IMR-90 (cell line): Measurements from ENCODE around the gene PCSK6. TPM values are rescaled to one million over a fixed set of nuclear protein-coding genes. Genes with fewer than 3 reads are reported as not detected.
A peak's percentile ranks its signal among the peaks of the same experiment; 100 is the strongest.

ENCODE experiments used
- ATAC-seq: fragments of 200-7000 bp; cut with Tn5 transposase; 2 replicates; pipeline ENCODE4 v1.9.1; 2020; ENCODE audit warnings: low read depth, mild to moderate bottlenecking, moderate library complexity
- BruUV-seq: library from RNA; stranded (reverse); fragments of 400-500 nt; replicated peaks from 2 replicates; lab custom pipeline; 2021; lab: Mats Ljungman, UMichigan
- CTCF ChIA-PET: fragments of 300-600 bp; formaldehyde crosslinking; extraction: SDS; loops from one replicate; lab custom pipeline; 2021; ENCODE audit warnings: antibody characterized with exemption; lab: Yijun Ruan, JAX
- POLR2A ChIA-PET: fragments of 300-600 bp; sonication (Branson Sonifier 250); formaldehyde crosslinking; loops from one replicate; lab custom pipeline; 2022; ENCODE audit warnings: antibody characterized with exemption; ENCODE audit not compliant: unreplicated experiment; lab: Charles Lee
- DNase-seq: peaks from one replicate; pipeline ENCODE4 v3.0.0; 2013
- H2AFZ ChIP-seq: replicated peaks from 2 replicates; pipeline ENCODE3; 2013; ENCODE audit warnings: low read length, mild to moderate bottlenecking; ENCODE audit not compliant: poor library complexity
- H2AK5ac ChIP-seq: 2 replicates; pipeline ENCODE4 v1.6.1; 2013; ENCODE audit warnings: low read depth, low read length, inconsistent platforms
- H2AK9ac ChIP-seq: replicated peaks from 2 replicates; pipeline ENCODE3; 2013; ENCODE audit warnings: mild to moderate bottlenecking, low read depth, low read length, moderate library complexity; ENCODE audit not compliant: poor library complexity
- H2BK120ac ChIP-seq: 2 replicates; pipeline ENCODE4 v1.6.1; 2013; ENCODE audit warnings: low read depth, low read length, inconsistent platforms
- H2BK15ac ChIP-seq: 3 replicates; pipeline ENCODE4 v1.6.1; 2013; ENCODE audit warnings: low read depth, low read length, inconsistent platforms
- H2BK20ac ChIP-seq: 2 replicates; pipeline ENCODE4 v1.6.1; 2013; ENCODE audit warnings: low read depth, mild to moderate bottlenecking, inconsistent platforms, low read length, moderate library complexity
- H2BK5ac ChIP-seq: 2 replicates; pipeline ENCODE4 v1.6.1; 2013; ENCODE audit warnings: mild to moderate bottlenecking, low read depth, low read length, inconsistent platforms; ENCODE audit not compliant: poor library complexity, severe bottlenecking
- H3K14ac ChIP-seq: replicated peaks from 2 replicates; pipeline ENCODE4 v1.6.1; 2013; ENCODE audit warnings: low read depth, low read length, inconsistent platforms
- H3K18ac ChIP-seq: 2 replicates; pipeline ENCODE4 v1.6.1; 2013; ENCODE audit warnings: low read depth, low read length, control low read depth
- H3K23ac ChIP-seq: 2 replicates; pipeline ENCODE4 v1.6.1; 2013; ENCODE audit warnings: low read depth, low read length, inconsistent platforms
- H3K27ac ChIP-seq: 2 replicates; pipeline ENCODE4 v1.5.1; 2013; ENCODE audit warnings: mild to moderate bottlenecking, control low read depth, low read length; ENCODE audit not compliant: insufficient read depth
- H3K27me3 ChIP-seq: 2 replicates; pipeline ENCODE4 v1.6.1; 2013; ENCODE audit warnings: low read length; ENCODE audit not compliant: control insufficient read depth, insufficient read depth
- H3K36me3 ChIP-seq: 2 replicates; pipeline ENCODE4 v1.6.1; 2013; ENCODE audit warnings: low read length, mixed read lengths; ENCODE audit not compliant: control insufficient read depth, insufficient read depth
- H3K4ac ChIP-seq: 2 replicates; pipeline ENCODE4 v1.6.1; 2013; ENCODE audit warnings: low read depth, low read length, inconsistent platforms
- H3K4me1 ChIP-seq: 2 replicates; pipeline ENCODE4 v1.6.1; 2013; ENCODE audit warnings: low read length, mixed read lengths; ENCODE audit not compliant: control insufficient read depth, insufficient read depth
- H3K4me2 ChIP-seq: 2 replicates; pipeline ENCODE4 v1.6.1; 2013; ENCODE audit warnings: low read depth, mild to moderate bottlenecking, control low read depth, low read length, moderate library complexity
- H3K4me3 ChIP-seq: 2 replicates; pipeline ENCODE4 v1.5.1; 2013; ENCODE audit warnings: low read depth, mild to moderate bottlenecking, control low read depth, low read length, moderate library complexity; ENCODE audit not compliant: insufficient read depth
- H3K56ac ChIP-seq: 2 replicates; pipeline ENCODE4 v1.6.1; 2013; ENCODE audit warnings: low read length, inconsistent platforms; ENCODE audit not compliant: insufficient read depth; ENCODE audit errors: extremely low read depth
- H3K79me1 ChIP-seq, 2 experiments: 2 replicates each; pipeline ENCODE4 v1.6.1; 2013; ENCODE audit warnings: low read length in 2 of 2, inconsistent platforms in 1 of 2, low read depth in 1 of 2
- H3K9ac ChIP-seq: 2 replicates; pipeline ENCODE4 v1.6.1; 2013; ENCODE audit warnings: low read depth, low read length, control low read depth
- H3K9me1 ChIP-seq: 2 replicates; pipeline ENCODE4 v1.6.1; 2013; ENCODE audit warnings: low read length, inconsistent platforms; ENCODE audit not compliant: insufficient read depth
- H3K9me3 ChIP-seq: 2 replicates; pipeline ENCODE4 v1.6.1; 2013; ENCODE audit warnings: low read length; ENCODE audit not compliant: control insufficient read depth, insufficient read depth
- H4K20me1 ChIP-seq: 2 replicates; pipeline ENCODE4 v1.6.1; 2013; ENCODE audit warnings: low read length, inconsistent platforms; ENCODE audit not compliant: insufficient read depth
- H4K5ac ChIP-seq: 2 replicates; pipeline ENCODE4 v1.6.1; 2013; ENCODE audit warnings: mild to moderate bottlenecking, low read depth, low read length, control low read depth
- H4K8ac ChIP-seq, 2 experiments: 2 replicates each; pipeline ENCODE4 v1.6.1; 2013; ENCODE audit warnings: low read depth in 2 of 2, low read length in 2 of 2, control low read depth in 1 of 2, inconsistent platforms in 1 of 2
- H4K91ac ChIP-seq: 2 replicates; pipeline ENCODE4 v1.6.1; 2013; ENCODE audit warnings: low read depth, low read length, inconsistent platforms; ENCODE audit not compliant: insufficient read depth
- CTCF ChIP-seq: conservative IDR thresholded peaks from 2 replicates; pipeline ENCODE4 v1.5.1; 2012; ENCODE audit warnings: mild to moderate bottlenecking, low read depth, low read length, improper control_type of control experiment
- MAFK ChIP-seq: IDR thresholded peaks from 2 replicates; pipeline ENCODE4 v1.6.1; 2012; ENCODE audit warnings: low read depth, low read length, improper control_type of control experiment
- NFE2L2 ChIP-seq: fragments of 150-350 bp; IDR thresholded peaks from 2 replicates; pipeline ENCODE4 v1.6.1; 2016; ENCODE audit warnings: low read depth, mild to moderate bottlenecking, low read length
- WGBS, 2 experiments: methylation state at CpG; one replicate each; pipeline versions ENCODE4 v1.1.5 to v1.1.7; 2013; ENCODE audit warnings: missing lambda C conversion rate in 2 of 2; ENCODE audit not compliant: insufficient read length in 1 of 2; ENCODE audit errors: extremely low coverage in 2 of 2; 5-methylcytosine and 5-hydroxymethylcytosine counted together
- dilution Hi-C: fragments of 300-500 bp; cut with HindIII; formaldehyde crosslinking; loops from one replicate; pipeline ENCODE4 v1.14.3; 2018; ENCODE audit warnings: low sequenced_read_pairs; ENCODE audit not compliant: unreplicated experiment
- in situ Hi-C: fragments of 300-500 bp; cut with MboI; formaldehyde crosslinking; loops from 3 replicates; pipeline ENCODE4 v1.14.3; 2019; ENCODE audit warnings: low sequenced_read_pairs, inconsistent platforms, mixed read lengths
- intact Hi-C: fragments of 100-400 bp; cut with micrococcal nuclease; formaldehyde crosslinking; loops from 2 replicates; pipeline ENCODE4 v1.10.0; 2022
- polyA plus RNA-seq, 3 experiments: library from polyadenylated mRNA; depleted of rRNA; stranded (reverse); fragments of >200 nt; gene quantifications; 2 replicates each; pipeline ENCODE4 v1.2.3, GENCODE V29; 2012; ENCODE audit warnings: low replicate concordance in 1 of 3
- total RNA-seq: library from RNA; depleted of rRNA; stranded (reverse); fragments of >200 nt; gene quantifications from 2 replicates; pipeline ENCODE4 v1.2.3, GENCODE V29; 2012

PCSK6 gene
- total and polyA plus RNA-seq, 2 of the 4 experiments (the other 2 are of a cell fraction), result not detected

- no peak for TF ChIP-seq MAFK
- no peak for TF ChIP-seq NFE2L2
- peak; percentile 33 for TF ChIP-seq CTCF
- Histone ChIP-seq H3K18ac (no peak overlapping the region), H3K9me3 (no peaks in the 10 kb centered on the region), H2BK5ac (no peak overlapping the region), H4K5ac (no peak overlapping the region), H3K27ac (no peak overlapping the region), H2AK9ac (no peak overlapping the region), H3K23ac (no peak overlapping the region), H3K14ac (no peak overlapping the region), H3K56ac (no peak overlapping the region), H3K9ac (no peak overlapping the region), H3K4me1 (peaks cover 10% of the 10 kb centered on the region), H3K27me3 (no peaks in the 10 kb centered on the region), H3K36me3 (peaks cover 48% of the 10 kb centered on the region), H2BK15ac (no peak overlapping the region), H4K20me1 (peaks cover 9% of the 10 kb centered on the region; the same call in 1 of the 2 replicates), H2BK120ac (no peak overlapping the region), H3K4me3 (no peak overlapping the region), H4K91ac (no peak overlapping the region), H4K8ac (no peak overlapping the region), H3K79me1 (peaks cover 24 to 35% of the 10 kb centered on the region in 2 experiments), H2BK20ac (no peak overlapping the region), H2AK5ac (no peak overlapping the region), H3K9me1 (peaks cover 18% of the 10 kb centered on the region), H2AFZ (no peak overlapping the region), H3K4ac (no peak overlapping the region), H3K4me2 (no peak overlapping the region)
- POLR2A ChIA-PET, result interaction anchor here (0.7 kb wide), 1 partner anchor 25 kb away, joined by 3 read pairs; the partner anchor contains the start of gene SNRPA1
- ATAC-seq (no peak), DNase-seq (no peak)
- BruUV-seq, result no TSS peak
- CTCF ChIA-PET, result no interaction called here
- dilution Hi-C loops, result no loop called here
- WGBS, 2 experiments, result 86% methylated on average over 6 of the region's 16 CpGs; no CpG with 5 or more reads in 1 of the 2 experiments
- intact Hi-C loops, result no loop called here
- in situ Hi-C loops, result loop anchor here (10.0 to 25.0 kb wide), 3 partner anchors 357 to 635 kb away; partner anchors contain the start of gene LRRK1
These were observed 219.9 kb downstream of the PCSK6 start for GRCh38 chr15:101269479-101270223.
